Mononuclear cell (primary cell): ENCODE data around the gene VGF. TPM values are rescaled to one million over a fixed set of nuclear protein-coding genes. Genes with fewer than 3 reads are reported as not detected.
"Not testable (repeated sequence)": the region's sequence is repeated elsewhere in the genome, so short reads cannot be mapped to it uniquely, and the experiment has no call there.

Experiments used
- H3K27me3 ChIP-seq: 2 replicates; pipeline ENCODE4 v1.6.0; 2011; ENCODE audit warnings: low read length, control low read depth; ENCODE audit not compliant: insufficient read depth
- H3K4me1 ChIP-seq: 2 replicates; pipeline ENCODE4 v1.5.1; 2011; ENCODE audit warnings: mild to moderate bottlenecking, low read length, control low read depth; ENCODE audit not compliant: insufficient read depth
- H3K4me3 ChIP-seq: 2 replicates; pipeline ENCODE4 v1.5.1; 2011; ENCODE audit warnings: mild to moderate bottlenecking, low read length, moderate library complexity
- H3K9me3 ChIP-seq: 2 replicates; pipeline ENCODE4 v1.5.1; 2011; ENCODE audit warnings: low read depth, mild to moderate bottlenecking, control low read depth, low read length
- total RNA-seq: library from RNA; depleted of rRNA; stranded (reverse); fragments of >200 nt; gene quantifications from one replicate; pipeline ENCODE4 v1.2.3, GENCODE V29; 2012

The VGF gene
- total RNA-seq: not detected

GRCh38 chr7:101165075-101165957 is at the start of gene VGF:
TSS of gene VGF (minus strand) at chr7:101165569. CDS start at chr7:101164843, 726 bp downstream.
- no peaks in the 10 kb centered on the region for H3K9me3 ChIP-seq
- H3K27me3 ChIP-seq: peaks cover 66% of the 10 kb centered on the region
- H3K4me3 ChIP-seq: no peak within 1 kb of the TSS
- H3K4me1 ChIP-seq: peaks cover 48% of the 10 kb centered on the region

- H3K27me3 ChIP-seq: no peaks in the 10 kb centered on the region
- no peaks in the 10 kb centered on the region for H3K9me3 ChIP-seq
- peaks cover 12% of the 10 kb centered on the region for H3K4me1 ChIP-seq
- H3K4me3 ChIP-seq: no peak overlapping the region
Observed at GRCh38 chr7:101212014-101212413, 46.6 kb upstream of the VGF start.

- H3K27me3 ChIP-seq: no peaks in the 10 kb centered on the region
- H3K4me3 ChIP-seq: no peak overlapping the region
- H3K9me3 ChIP-seq: no peaks in the 10 kb centered on the region
- H3K4me1 ChIP-seq: peaks cover 7% of the 10 kb centered on the region
Observed at GRCh38 chr7:101211501-101211900, 46.1 kb upstream of the VGF start.

GRCh38 chr7:101210143-101210542 is 44.8 kb upstream of the VGF start:
- no peaks in the 10 kb centered on the region for H3K9me3 ChIP-seq
- H3K27me3 ChIP-seq: no peaks in the 10 kb centered on the region
- no peaks in the 10 kb centered on the region for H3K4me1 ChIP-seq
- H3K4me3 ChIP-seq: no peak overlapping the region

- Histone ChIP-seq H3K9me3 (no peaks in the 10 kb centered on the region), H3K27me3 (no peaks in the 10 kb centered on the region), H3K4me1 (peaks cover 6% of the 10 kb centered on the region), H3K4me3 (no peak overlapping the region)
Observed at GRCh38 chr7:101208794-101209193, 43.4 kb upstream of the VGF start.

DNA sequence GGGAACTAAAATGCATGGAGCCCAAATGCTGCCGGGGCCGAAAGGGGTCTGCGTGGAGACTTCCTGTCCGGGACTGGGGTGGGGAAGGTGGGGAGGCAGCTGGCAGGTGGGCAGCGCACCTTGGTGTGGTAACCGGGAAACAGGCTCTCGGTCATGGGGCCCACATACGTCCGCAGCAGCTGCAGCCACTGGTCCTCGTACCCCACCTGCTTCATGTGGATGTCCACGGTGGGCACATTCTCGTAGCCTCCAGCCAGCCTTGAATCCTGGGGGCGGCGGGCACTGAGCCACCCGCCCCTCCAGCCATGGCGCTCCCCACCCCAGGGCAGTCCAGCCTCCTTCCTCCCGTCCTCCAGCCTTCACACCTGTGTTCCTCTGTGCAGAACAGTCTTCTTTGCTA is 42.1 kb upstream of the VGF start:
- H3K4me3 ChIP-seq: no peak overlapping the region
- peaks cover 13% of the 10 kb centered on the region for H3K4me1 ChIP-seq
- peaks cover 4% of the 10 kb centered on the region for H3K27me3 ChIP-seq

GRCh38 chr7:101206665-101207042 is 41.3 kb upstream of the VGF start:
- Histone ChIP-seq H3K4me3 (no peak overlapping the region), H3K27me3 (peaks cover 7% of the 10 kb centered on the region), H3K9me3 (no peaks in the 10 kb centered on the region), H3K4me1 (peaks cover 19% of the 10 kb centered on the region)

More for the DNA sequence above, 42.1 kb upstream of the VGF start:
- H3K9me3 ChIP-seq: no peaks in the 10 kb centered on the region

DNA sequence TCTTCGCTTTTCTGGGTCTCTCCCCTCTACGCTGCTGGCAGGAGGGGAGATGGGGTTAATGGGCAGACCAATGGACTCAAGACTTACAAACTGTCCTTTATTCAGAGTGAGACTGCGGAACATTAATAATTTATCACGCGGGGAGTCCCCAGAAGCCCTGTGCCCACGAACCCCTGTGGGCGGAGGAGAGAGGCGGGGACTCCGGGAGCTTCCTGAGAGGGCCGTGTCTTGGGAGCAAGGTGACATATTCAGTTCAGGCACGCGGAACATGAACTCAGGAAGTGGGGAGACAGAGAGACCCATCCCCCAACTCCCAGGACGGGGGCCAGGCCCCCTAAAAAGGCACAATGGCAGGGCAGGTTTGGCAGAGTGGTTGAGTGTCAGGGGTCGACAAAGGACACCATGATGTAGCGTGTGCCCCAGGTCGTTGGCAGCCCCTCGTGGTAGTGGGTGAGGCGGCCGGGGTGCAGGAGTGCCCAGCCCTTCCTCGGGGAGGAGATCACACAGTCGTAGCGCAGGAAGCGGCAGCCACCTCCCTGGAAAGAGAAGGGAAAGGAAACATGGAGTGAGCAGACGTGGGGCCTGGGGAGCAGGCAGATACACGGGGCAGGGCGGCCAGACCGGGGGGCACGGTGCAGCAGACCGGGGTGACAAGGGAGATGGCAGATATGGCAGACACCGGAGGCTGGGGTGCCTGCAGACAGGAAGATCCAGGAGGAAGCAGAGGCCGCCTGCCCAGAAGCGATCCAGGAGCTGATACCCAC is 40.7 kb upstream of the VGF start:
- Histone ChIP-seq H3K4me3 (no peak overlapping the region), H3K9me3 (no peaks in the 10 kb centered on the region), H3K27me3 (peaks cover 9% of the 10 kb centered on the region), H3K4me1 (peaks cover 21% of the 10 kb centered on the region)

- H3K4me1 ChIP-seq: peaks cover 25% of the 10 kb centered on the region
- not testable (repeated sequence) for H3K9me3 ChIP-seq, H3K4me3 ChIP-seq
- H3K27me3 ChIP-seq: peaks cover 17% of the 10 kb centered on the region
Observed at GRCh38 chr7:101203740-101204738, 38.7 kb upstream of the VGF start.

- H3K4me3 ChIP-seq: no peak overlapping the region
- peaks cover 17% of the 10 kb centered on the region for H3K27me3 ChIP-seq
- peaks cover 25% of the 10 kb centered on the region for H3K4me1 ChIP-seq
- no peaks in the 10 kb centered on the region for H3K9me3 ChIP-seq
Observed at GRCh38 chr7:101202603-101202918, 37.2 kb upstream of the VGF start.

DNA sequence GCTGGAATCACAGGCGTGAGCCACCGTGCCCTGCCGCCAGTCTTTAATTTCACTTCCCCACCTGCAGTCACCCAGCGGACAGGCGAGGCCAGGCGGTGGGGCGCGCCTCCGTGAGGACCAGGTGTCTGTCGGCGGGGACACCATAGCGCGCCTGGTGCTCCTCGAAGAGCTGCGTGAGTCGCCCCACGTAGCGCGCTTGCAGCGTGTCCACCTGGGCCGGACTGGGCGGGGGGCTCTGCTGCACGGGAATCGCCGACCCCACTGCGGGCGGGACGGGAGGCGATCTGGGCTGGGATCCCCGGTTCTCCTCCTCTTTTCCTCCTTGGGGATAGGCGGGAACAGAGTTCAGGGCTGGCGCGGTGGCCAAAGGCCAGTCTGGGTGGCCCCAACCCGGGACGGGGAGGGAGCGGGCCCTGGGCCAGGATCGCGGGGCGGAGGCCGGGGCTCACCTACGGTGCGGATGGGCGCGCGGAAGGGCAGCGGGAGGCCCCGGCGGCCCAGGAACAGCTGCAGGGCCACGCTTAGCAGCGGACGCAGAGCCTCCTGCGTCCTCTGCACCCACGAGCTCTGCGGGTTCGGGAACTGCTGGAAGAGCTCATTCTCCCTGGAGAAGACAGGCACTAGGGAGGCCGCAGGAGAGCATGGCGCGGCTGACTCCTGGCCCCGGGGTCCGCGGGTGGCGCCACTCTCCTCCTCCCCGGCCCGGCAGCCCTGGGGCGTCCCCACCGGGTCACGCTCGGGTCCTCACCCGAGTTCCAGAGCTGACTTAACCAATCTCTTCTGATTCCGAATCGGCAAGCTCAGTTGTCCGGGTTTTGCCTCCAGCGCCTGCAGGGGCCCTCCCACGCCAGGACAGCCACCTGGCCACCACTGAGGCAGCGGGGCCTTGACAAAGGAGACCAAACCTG is 36.6 kb upstream of the VGF start:
- Histone ChIP-seq H3K4me1 (peaks cover 25% of the 10 kb centered on the region), H3K27me3 (peaks cover 17% of the 10 kb centered on the region), H3K4me3 (no peak overlapping the region), H3K9me3 (no peaks in the 10 kb centered on the region)

GRCh38 chr7:101200862-101201599 is 35.7 kb upstream of the VGF start, which contains the start of gene MOGAT3:
TSS of gene MOGAT3 (minus strand) at chr7:101201036. CDS start at chr7:101200854, 182 bp downstream.
- Histone ChIP-seq H3K27me3 (peaks cover 17% of the 10 kb centered on the region), H3K4me1 (peaks cover 25% of the 10 kb centered on the region), H3K4me3 (no peak within 1 kb of the TSS), H3K9me3 (no peaks in the 10 kb centered on the region)

DNA sequence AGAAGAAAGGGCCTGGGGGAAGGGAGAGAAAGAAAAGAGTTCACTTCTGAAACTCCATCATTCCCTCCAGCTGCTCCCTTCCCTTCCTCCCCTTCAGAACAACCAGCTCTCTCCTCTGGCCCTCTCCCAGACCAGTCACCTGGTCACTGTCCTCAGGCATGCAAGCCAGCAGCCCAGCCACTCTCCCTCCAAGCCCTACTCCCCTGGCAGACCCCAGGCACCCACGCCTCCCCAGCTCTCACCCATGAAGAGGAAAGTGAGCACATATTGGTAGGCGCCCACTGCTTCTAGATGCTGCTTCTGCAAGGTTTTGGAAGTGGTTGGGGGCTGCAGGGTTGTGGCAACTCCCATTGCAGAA is 35.1 kb upstream of the VGF start:
- Histone ChIP-seq H3K27me3 (peaks cover 17% of the 10 kb centered on the region), H3K4me3 (no peak overlapping the region), H3K4me1 (peaks cover 25% of the 10 kb centered on the region), H3K9me3 (no peaks in the 10 kb centered on the region)
